ENCODE measurements around the gene ALK.

The ALK gene

DNA sequence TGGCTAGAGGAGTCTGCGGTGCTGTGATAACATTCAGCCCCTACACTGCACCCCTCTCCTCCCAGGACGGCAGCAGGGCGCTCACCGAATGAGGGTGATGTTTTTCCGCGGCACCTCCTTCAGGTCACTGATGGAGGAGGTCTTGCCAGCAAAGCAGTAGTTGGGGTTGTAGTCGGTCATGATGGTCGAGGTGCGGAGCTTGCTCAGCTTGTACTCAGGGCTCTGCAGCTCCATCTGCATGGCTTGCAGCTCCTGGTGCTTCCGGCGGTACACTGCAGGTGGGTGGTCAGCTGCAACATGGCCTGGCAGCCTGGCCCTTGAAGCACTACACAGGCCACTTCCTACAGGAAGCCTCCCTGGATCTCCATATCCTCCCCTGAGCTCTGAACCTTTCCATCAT, 698.1 kb downstream of the ALK start:
- no peak for DNase-seq (ENCODE audit: low read depth)

DNA sequence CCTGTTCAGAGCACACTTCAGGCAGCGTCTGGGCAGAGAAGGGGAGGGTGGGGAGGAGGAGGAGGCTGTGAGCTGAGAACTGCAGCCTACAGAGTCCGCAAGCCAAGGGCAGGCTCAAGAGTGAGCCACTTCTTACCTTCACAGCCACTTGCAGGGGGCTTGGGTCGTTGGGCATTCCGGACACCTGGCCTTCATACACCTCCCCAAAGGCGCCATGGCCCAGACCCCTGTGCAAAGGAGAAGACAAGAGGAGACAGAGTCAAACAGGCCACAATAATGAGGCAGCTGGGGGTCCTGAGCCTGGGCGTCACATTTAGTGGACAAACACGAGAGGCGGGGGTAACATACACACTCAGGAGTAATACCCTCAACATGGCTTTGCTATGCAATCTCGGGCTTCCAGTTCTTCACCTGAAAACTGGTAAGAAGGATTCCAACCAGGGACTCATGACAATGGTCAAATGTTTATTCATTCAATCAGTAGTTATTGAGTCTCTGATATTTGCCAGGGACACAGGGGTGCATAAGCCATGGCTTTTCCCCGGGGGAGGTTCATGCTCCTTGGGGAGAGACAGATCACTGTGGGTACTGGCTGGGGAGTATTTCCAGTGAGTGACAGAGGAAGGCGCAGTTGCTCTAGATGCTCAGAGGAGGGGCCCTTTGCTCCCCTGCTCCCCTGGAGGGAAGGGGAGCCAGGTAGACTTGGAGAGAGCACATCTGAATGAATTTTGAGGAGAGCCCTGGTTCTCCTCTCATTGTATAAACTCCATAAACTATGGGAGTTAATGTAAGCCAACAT, 698.8 kb downstream of the ALK start:
- no peak for DNase-seq (ENCODE audit: low read depth)

DNA sequence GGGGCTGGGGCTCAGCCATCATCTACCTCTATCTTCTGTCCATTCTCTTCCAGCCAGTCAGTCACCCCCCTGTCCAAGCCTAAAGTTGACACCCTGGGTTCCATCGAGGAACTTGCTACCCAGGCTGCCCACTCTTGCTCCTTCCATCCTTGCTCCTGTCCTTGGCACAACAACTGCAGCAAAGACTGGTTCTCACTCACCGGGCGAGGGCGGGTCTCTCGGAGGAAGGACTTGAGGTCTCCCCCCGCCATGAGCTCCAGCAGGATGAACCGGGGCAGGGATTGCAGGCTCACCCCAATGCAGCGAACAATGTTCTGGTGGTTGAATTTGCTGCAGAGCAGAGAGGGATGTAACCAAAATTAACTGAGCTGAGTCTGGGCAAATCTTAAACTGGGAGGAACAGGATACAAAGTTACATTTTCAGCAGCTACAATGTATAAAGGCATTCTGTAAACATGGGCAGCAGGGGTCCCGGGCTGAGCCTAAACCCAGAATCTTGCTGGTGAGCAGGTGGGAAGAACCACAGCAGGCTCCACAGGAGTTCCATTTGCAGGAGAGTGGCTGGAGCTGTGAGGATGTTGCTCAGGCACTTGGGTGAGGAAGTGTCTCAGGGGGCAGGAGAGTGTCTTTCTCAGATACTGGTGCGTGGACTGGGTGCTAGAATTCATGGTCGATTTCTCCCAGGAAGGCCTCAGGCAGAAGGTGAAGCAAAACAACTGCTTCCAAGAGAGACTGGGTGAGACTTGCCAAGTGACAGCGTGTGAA, 700.7 kb downstream of the ALK start:
- no peak for DNase-seq (ENCODE audit: low read depth)

- DNase-seq (ENCODE audit: low read depth), result no peak
Observed at GRCh38 chr2:29219374-29219773, 702.0 kb downstream of the ALK start.

- no peak for DNase-seq (ENCODE audit: low read depth)
Observed at GRCh38 chr2:29218550-29219125, 702.7 kb downstream of the ALK start.

DNA sequence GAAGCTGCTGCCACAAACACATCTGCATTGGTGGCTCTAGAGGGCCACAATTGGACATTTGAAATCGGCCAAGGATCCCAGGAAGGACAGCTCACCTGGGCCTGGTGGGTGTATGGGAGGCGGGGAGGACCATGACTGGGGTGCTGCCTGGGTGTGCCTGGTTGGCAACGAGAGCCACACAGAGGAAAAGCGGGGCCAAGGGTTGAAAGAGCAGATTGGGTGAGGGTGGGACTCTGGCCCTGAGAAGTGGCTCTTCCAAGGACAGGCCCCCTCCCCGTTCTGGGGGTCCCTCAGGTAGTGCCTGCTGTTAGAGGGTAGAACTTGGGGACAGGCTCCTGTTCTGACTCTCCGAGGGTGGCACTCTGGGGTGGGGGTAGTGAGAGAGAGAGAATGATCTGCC, 703.3 kb downstream of the ALK start:
- no peak for DNase-seq (ENCODE audit: low read depth)

DNA sequence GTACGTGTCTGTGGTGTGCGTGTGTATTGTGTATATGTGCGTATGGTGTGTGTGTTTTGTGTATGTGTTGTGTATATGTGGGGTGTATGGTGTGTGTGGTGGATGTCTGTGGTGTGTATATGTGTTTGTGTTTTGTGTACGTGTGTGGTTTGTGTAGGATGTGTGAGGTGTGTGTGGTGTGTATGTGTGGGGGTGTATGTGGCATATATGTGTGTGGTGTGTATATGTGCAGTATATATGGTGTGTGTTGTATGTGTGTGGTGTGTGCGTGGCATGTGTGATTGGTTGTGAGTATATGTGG, 704.8 kb downstream of the ALK start:
- no peak for DNase-seq (ENCODE audit: low read depth)

GRCh38 chr2:29215739-29216608, 705.4 kb downstream of the ALK start:
- no peak for DNase-seq (ENCODE audit: low read depth)

DNA sequence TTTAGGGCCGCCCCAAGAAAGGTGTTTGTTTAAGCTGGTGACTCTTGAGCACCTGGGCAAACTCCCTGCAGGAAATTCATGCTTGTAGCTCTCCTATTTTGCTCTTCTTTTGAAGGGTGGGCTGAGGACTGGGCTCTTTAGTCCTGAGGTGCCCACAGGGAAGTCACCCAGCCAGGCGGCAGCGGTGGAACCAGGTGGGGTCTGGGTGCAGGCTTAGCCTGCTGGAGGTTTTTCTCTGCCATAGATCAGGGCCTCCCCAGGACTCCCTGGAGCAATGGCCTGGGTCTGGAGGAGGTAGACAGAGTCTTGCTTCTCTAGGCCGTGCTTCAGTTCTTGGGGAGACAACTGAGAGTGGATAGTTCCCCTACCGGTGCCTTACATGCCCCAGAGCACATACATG, 706.3 kb downstream of the ALK start:
- no peak for DNase-seq (ENCODE audit: low read depth)

GRCh38 chr2:29213888-29214291, 707.5 kb downstream of the ALK start:
- DNase-seq (ENCODE audit: low read depth), result no peak

DNA sequence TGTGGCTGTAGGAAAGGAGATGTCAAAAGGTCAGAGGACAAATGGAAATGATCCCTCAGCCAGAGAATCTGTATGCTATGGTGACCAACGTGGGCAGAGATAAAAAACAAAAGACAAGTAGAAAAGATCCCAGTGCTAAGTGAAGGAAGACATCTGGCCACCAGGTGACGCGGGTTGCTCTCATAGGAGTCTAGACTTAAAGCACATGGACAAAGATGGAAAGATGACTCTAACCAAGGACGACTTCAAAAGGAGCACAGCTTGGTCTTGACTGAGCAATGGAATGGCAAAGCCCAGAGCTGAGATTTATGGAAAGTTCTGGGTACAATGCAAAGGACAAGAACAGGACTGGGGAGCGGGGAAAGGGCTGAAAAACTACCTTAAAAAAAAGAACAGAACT, 709.4 kb downstream of the ALK start:
- no peak for DNase-seq (ENCODE audit: low read depth)

- DNase-seq (ENCODE audit: low read depth), result no peak
Observed at GRCh38 chr2:29209551-29209950, 711.8 kb downstream of the ALK start.

DNA sequence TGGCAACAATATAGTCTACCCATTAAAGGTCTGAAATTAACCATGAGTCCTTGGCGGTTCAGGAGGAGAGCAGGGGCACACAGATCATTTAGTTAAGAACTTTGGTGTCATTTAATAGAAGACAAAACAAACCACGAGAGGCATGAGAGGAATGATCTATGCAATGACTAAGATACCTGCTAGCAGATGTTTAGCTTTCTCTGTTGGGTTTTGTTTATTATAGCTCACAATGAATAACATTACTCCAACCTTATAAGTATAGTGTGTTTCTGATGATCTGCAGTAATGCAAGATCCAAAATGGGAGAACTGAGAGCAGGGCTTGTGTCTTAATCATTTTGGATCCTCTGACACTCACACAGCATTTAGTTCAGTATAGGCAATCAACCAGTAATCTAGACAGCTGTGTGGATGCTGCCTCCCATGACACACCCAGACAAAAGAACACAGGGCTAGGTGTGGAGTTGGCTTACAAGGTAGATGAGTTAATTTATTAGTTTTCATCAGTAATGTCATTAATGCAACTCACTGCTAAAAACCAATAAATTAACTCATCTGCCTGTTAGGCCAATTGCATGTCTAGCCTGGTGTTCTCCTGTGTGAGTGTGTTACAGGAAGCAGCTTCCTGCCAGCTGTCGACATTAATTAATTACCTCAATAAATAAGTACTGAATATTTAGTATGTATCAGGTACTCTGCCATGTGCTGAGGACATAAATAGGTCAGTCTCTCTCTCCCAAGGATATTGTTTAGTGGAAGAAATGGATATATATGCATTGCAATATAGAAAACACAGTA, 713.8 kb downstream of the ALK start:
- no peak for DNase-seq (ENCODE audit: low read depth)

DNA sequence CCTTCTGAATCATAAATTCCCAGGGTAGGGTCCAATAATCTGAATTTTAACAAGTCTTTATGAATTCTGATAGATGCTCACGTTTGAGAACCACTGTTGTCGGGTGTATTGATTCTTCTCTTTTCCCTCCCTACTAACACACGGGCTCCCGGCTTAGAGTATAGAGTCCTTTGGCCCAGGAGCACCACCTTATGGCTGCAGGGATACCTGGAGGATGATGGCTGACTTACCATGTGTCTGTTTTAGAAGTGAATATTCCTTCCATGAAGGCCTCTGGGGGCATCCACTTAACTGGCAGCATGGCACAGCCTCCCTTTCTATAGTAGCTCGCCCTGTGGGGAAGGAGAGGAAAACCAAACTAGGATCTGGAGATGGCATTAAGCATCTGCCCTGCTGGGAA, 714.4 kb downstream of the ALK start:
- no peak for DNase-seq (ENCODE audit: low read depth)

- DNase-seq (ENCODE audit: low read depth), result no peak
Observed at GRCh38 chr2:29202819-29203495, 718.4 kb downstream of the ALK start.

GRCh38 chr2:29201979-29202378, 719.4 kb downstream of the ALK start:
- DNase-seq (ENCODE audit: low read depth), result no peak

DNA sequence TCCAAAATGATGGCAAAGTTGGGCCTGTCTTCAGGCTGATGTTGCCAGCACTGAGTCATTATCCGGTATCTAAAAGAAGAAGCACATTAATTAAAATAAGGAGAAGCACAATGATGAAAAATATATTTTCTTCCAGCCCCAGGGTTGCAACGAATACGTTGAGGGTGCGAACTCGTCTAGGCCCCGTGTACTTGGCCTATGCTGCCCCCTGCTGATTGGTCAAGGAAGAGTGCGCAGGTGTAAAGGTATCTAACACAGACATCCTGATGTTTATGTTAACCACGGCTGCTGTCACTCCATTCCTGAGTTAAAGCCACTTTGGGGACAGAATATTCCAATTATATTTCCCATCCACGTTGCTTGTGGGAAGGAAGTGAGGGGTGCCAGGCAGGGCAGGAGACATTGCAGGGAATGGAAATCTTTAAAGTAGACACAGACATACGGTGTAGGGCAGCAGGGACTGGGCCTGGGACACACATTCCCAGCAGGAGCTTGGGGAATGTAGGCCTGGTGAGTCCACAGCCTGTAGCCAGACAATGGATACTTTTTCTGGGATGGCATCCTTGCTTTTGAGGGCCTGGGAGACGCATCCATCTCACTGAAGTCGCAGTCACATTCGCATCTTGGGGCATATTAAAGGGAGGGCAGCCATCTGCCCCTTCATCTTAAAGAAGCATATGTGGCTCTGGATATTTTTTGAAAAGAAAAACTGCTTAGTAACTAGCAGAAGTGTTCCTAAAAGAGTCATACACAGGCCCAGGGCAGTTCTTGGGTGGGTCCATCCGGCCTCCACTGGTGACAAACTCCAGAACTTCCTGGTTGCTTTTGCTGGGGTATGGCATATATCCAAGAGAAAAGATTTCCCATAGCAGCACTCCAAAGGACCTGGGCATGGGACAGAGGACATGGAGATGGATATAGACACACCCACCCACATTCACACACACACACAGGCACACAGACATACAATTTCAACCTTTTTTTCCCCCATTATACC, 724.3 kb downstream of the ALK start:
- peak; percentile 64 for DNase-seq (ENCODE audit: low read depth)

GRCh38 chr2:29195796-29196195, 725.6 kb downstream of the ALK start:
- DNase-seq (ENCODE audit: low read depth), result no peak

DNA sequence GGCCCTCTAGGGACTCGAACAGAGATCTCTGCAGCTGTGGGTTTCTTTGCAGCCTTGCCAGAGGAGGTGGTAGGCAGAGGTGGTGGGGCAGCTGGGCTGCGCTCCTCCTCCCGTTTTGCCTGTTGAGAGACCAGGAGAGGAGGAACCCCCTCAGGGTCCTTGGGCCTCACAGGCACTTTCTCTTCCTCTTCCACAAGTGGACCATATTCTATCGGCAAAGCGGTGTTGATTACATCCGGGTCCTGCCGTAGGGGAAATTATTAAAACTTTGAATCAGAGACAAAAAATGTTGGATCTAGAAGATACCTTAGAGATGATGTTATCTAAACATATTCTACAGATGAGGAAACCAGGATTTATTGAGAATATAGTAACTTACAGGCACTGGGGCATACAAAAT, 727.7 kb downstream of the ALK start:
- DNase-seq (ENCODE audit: low read depth), result no peak

DNA sequence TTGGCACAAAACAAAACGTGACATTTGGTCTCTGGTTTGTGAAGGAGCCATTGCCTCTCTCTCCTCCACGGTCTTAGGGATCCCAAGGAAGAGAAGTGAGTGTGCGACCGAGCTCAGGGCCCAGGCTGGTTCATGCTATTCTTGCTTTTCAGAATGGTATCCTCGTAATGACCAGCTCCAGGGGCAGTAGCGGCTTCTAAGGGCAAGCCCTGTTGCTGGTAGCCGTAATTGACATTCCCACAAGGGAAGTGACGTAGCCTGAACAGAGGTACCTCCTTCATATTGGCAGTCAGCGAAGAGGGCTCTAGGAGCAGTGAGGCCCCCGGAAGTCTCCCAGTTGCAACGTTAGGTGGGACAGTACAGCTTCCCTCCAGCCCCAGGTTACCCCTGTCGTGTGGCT, 728.3 kb downstream of the ALK start:
- DNase-seq (ENCODE audit: low read depth), result no peak
